ENCODE measurements around the gene IQCH.

The IQCH gene

DNA sequence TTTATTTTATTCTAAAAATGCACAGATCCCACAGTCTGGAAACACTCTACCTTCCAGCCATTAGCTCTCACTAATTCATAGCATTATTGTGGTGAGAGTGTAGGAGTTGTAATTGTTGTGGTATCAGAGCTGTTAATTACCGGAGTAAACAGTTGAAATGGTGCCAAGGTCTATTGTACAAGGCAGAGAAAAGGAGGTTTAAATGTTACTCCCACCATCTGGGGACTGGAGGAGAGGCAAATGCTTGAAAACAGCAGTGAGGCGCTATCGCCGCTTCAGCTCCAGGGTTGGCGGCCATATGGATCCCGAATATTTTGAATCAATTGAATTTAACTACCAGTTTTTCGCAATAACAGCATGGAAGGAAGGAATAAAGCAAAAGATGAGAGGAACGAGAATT lies 153.2 kb downstream of the IQCH start:
- no peak for DNase-seq (ENCODE audit: low read depth)
- H3K4me3 ChIP-seq (ENCODE audit: low read depth, low read length) = no peak overlapping the region

DNA sequence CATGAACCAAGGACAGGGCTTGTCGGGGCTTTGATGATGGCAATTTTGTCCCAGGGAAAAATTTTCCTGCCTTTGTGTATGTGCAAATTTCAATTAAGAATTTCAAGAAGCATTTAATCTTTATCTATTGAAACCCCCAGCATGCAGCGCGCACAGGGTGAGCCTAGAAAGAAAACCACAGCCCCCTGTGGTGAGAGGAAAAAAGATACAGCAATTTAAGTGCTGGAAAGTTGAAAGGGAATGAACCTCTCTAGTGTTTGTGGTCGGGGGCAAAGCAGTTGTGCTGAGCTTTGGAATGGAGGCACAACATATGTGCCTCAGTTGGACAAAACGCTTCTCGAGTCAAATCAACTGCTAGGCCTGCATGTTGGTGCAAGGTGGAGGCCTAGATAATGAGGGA lies 154.6 kb downstream of the IQCH start:
- no peak overlapping the region for H3K4me3 ChIP-seq (ENCODE audit: low read depth, low read length)
- DNase-seq (ENCODE audit: low read depth) = no peak
- TF ChIP-seq, protein P1, sequence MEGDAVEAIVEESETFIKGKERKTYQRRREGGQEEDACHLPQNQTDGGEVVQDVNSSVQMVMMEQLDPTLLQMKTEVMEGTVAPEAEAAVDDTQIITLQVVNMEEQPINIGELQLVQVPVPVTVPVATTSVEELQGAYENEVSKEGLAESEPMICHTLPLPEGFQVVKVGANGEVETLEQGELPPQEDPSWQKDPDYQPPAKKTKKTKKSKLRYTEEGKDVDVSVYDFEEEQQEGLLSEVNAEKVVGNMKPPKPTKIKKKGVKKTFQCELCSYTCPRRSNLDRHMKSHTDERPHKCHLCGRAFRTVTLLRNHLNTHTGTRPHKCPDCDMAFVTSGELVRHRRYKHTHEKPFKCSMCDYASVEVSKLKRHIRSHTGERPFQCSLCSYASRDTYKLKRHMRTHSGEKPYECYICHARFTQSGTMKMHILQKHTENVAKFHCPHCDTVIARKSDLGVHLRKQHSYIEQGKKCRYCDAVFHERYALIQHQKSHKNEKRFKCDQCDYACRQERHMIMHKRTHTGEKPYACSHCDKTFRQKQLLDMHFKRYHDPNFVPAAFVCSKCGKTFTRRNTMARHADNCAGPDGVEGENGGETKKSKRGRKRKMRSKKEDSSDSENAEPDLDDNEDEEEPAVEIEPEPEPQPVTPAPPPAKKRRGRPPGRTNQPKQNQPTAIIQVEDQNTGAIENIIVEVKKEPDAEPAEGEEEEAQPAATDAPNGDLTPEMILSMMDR (IDR thresholded peaks at IDR 0.05; ENCODE audit: low read depth, low read length, missing control alignments) = no peak

More for the DNA sequence above, 153.2 kb downstream of the IQCH start:
- TF ChIP-seq, protein P1 (IDR thresholded peaks at IDR 0.05; ENCODE audit: low read depth, low read length, missing control alignments) = no peak

DNA sequence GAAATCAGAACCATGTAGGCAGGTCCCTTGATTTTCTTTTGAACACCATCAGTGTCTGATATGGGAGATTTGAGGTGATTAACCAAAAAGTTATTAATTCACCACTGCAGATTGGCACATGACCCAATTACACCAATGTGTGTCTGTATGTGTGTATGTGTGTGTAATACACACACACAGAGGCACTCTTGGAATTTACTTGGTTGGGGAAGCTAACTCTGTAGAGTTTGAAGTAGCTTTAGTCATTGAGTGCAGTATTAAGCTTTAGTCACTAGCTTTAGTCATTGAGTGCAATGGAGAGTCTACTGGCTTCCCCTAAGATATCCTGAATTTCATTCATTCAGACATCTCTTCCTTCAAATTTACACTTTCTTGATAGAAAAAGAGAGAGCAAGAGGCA lies 156.9 kb downstream of the IQCH start:
- TF ChIP-seq, protein P1 (IDR thresholded peaks at IDR 0.05; ENCODE audit: low read depth, low read length, missing control alignments) = no peak
- H3K4me3 ChIP-seq (ENCODE audit: low read depth, low read length) = no peak overlapping the region
- DNase-seq (ENCODE audit: low read depth) = no peak

DNA sequence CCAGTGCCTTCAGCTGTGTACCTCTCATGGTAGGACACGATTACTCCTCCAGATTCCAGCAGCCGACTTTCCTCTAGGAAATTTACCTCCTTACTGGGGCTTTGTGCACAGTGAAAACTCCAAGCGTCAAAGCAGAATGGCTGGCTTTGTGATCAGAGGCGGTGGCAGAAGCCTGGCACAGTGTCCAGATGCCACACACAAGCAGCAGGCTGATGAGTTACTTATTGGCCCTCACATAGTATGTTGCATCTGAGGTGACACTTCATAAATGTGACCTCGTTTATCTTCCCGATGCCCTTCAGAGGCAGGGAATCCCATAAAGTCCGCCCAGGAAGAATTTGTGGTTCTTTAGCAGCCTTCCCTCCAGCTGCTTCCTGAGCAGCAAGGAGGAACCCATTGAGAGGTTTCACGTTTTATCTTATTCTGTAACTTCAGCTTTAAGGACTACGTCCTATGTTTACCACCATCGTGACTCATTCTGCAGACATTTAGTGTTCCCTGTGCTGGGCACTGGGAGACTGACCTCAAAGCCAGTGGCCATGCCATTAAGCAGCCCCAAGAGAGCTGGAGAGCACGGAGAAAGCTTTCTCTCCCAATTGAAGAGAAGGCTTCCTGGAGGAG lies 159.3 kb downstream of the IQCH start:
- no peak for DNase-seq (ENCODE audit: low read depth)
- TF ChIP-seq, protein P1 (IDR thresholded peaks at IDR 0.05; ENCODE audit: low read depth, low read length, missing control alignments) = no peak
- H3K4me3 ChIP-seq (ENCODE audit: low read depth, low read length) = no peak overlapping the region

DNA sequence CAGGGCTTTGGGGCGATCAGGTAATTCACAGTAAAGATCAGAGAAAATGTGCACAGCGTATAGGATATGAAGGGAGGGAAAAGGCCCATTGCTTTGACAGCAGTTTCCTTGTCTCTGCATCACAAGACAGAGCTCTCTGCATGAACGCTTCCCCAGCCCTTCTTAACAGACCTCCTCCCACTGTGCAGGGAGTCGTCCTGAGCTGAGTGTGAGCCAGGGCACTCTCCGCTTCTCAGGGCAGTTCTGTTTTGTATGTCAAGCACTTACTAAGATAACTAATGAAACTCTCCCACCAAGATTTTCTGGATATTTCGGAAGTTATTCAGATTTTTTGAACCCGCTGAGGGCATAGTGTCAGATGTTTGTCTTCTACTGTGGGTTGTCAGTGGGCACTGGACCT lies 160.6 kb downstream of the IQCH start:
- H3K4me3 ChIP-seq (ENCODE audit: low read depth, low read length) = no peak overlapping the region
- no peak for DNase-seq (ENCODE audit: low read depth)
- TF ChIP-seq, protein P1 (IDR thresholded peaks at IDR 0.05; ENCODE audit: low read depth, low read length, missing control alignments) = no peak

DNA sequence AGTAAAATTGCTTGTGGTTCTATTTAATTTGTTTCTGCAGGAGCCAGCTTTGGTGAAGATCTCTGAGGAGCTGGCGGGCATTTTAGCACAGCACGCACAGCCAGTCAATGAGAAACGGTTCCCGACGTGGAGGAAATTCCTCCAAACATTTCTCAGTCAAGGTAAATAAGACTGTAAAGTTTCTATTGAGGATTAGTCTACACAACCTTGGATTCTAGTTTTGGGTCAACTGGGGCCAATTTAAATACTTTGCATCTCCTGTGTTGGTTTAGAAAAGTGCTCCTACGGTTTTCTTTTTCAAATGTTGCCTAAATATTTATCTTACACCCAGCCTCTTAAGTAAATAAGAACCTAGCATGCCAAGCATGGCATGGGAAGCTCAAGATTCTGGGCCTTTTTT lies 162.3 kb downstream of the IQCH start:
- TF ChIP-seq, protein P1 (IDR thresholded peaks at IDR 0.05; ENCODE audit: low read depth, low read length, missing control alignments) = no peak
- no peak overlapping the region for H3K4me3 ChIP-seq (ENCODE audit: low read depth, low read length)
- no peak for DNase-seq (ENCODE audit: low read depth)

DNA sequence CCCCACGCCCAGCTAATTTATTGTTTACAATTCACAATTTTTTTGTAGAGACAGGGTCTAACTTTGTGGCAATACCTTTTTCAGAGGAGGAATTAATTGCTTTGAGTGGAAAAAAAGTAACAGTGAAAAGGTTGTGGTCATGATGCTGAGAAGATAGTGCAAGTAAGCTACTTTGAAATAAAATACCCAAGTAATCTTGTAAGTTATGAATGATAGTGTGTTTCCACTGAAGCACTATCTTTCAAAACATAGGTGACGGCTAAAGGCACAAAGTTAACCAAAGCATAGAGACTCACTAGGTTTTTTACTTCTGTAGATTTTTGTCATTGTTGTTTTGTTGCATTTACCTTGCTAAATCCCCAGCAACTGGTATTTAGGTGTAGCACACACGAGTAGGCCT lies 165.1 kb downstream of the IQCH start:
- DNase-seq (ENCODE audit: low read depth) = no peak
- H3K4me3 ChIP-seq (ENCODE audit: low read depth, low read length) = no peak overlapping the region
- TF ChIP-seq, protein P1 (IDR thresholded peaks at IDR 0.05; ENCODE audit: low read depth, low read length, missing control alignments) = no peak
